Urothelium cell line (cell line): Measurements from ENCODE around the gene PRKCA.
"Not testable (repeated sequence)": the region's sequence is repeated elsewhere in the genome, so short reads cannot be mapped to it uniquely, and the experiment has no call there.

Experiments
- DNase-seq: peaks from one replicate; pipeline ENCODE4 v3.0.0; 2011; ENCODE audit warnings: low spot score, mixed read lengths
- FAIRE-seq: peaks from 2 replicates; lab custom pipeline; 2011; peaks lifted over from hg19 to GRCh38; lab: Jason Lieb, UNC

Gene PRKCA

DNA sequence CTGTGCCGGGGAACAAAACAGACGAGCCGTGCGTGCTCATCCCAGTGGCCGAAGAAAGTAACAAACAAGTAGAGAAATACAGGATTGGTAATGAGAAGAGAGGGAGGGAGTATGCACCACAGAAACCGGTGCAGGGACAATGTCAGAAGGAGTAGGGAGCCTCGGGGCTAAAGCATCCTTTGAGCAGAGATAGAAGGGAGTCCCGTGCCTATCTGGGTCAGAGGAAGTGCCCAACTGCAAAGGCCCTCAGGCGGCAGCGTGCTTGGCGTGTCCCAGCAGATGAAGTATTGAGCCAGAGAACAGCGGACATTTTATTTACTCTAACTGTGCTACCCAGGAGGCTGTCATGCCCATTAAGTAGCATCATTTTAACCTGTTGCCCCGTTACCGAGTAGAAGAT lies 417.6 kb downstream of the PRKCA start:
- no peak for FAIRE-seq
- DNase-seq: no peak

DNA sequence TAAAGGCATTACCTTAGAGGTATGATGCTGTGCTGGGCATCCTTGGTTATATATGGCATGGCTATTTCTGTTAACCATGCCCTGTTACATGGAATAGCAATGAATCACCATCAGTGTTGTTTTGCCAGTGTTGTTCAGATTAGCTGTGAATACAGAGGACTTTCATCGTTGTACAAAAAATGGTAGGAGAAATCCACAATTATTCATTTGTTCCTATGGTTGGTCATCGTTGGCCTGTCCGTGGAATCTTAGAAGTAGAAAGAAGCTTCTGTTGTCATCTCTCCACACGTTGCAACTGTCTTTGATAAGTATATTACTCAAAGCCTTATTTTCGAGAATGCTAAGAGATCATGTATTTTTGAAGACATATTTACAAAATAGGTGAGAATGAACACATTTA lies 418.2 kb downstream of the PRKCA start:
- DNase-seq: no peak
- FAIRE-seq: no peak

DNA sequence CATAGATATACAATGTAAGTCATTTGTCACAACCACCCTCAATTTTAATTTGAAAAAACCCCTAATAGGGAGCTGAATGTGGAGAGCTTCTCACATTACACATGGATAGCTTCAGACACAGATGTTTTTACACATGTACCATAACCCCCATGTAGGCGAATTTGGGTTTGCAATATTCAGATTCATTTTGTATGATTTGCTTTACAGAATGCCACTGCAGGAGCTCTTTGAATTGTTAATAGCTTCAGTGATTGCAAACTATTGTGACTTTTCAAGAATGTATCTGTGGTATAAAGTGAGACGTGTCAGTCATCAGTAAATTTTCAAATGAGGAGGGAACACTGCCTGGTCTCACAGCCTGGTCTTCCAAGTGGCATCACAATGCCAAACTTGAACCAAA lies 419.9 kb downstream of the PRKCA start:
- DNase-seq (no peak), FAIRE-seq (no peak)

DNA sequence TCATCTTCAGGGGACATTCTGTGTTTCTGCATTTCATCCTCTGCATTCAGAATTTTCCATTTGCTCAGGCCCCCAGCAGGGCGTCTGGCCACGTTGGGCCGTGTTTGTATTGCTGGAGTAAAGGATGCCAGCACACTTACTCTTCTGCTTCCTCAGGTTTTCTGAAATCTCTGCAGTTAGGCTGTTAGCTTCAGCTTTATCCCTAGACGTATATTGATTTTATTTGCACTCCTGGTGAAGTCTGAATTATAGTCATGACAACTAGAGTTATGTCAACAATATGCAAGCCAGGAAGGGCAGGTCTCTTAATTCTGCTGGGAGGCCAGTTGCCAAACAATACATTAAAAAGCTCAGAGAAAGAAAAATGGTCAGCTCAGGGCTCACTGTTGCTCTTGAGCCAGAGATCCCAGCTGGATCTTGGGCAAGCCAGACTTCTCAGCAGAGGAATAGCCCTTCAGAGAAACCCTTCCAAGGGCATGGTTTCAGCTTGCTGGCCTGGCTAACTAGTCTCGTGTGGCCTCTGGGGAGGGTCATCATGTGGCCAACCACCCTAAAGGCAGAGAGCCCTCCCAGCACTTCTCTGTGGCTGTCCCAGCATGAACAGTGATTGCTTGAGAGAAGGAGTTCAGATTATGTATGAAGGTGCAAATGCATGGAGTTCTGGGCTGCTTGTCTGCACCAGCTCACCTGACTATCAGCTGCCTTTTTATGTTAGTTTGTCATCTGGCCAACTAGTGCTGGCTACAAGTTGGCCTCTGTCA lies 422.3 kb downstream of the PRKCA start:
- FAIRE-seq: no peak
- DNase-seq: no peak

DNA sequence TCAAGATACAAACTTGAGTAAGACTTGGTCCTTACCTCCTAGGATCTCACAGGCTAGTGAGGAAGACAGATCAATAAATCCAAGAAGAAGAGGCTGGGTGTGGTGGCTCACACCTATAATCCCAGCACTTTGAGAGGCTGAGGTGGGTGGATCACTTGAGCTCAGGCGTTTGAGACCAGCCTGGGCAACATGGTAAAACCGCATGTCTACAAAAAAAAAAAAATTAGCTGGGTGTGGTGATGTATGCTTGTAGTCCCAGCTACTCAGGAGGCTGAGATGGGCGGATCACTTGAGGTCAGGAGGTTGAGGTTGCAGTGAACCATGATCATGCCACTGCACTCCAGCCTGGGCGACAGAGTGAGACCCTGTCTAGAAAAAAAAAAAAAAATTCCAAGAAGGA lies 423.0 kb downstream of the PRKCA start:
- not testable (repeated sequence) for FAIRE-seq, DNase-seq

DNA sequence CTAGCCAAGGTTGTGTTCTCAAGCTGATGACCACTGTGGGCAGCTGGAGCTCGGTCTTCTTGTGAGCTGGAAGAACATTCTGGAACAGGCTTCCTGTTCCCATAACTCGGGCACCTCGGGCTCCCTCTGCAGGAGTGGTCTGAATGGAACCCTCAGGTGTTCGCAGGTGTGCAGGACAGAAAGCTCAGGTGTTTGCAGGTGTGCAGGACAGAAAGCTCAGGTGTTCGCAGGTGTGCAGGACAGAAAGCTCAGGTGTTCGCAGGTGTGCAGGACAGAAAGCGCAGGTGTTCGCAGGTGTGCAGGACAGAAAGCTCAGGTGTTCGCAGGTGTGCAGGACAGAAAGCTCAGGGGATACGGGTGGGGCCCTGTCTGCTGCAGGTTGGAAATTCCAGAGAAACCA lies 423.5 kb downstream of the PRKCA start:
- FAIRE-seq (no peak), DNase-seq (no peak)

DNA sequence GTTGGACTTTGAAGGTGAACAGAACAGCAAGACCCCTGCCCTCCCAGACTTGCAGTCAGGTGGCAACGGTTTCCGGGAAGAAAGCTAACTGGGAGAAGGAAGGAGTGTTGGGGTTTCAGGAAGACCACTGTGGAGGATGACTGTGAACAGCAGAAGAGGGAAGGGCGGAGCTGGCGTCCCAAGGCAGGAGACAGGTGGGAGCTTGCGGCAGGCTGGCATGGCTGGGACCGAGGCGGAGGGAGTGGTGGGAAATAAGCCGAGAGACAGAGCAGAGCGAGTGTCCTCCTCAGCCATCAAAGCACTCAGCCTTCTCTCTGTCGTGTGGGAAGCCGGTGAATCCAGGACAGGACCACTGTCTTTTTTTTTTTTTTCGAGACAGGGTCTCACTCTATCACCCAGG lies 424.0 kb downstream of the PRKCA start:
- no peak for DNase-seq
- no peak for FAIRE-seq

DNA sequence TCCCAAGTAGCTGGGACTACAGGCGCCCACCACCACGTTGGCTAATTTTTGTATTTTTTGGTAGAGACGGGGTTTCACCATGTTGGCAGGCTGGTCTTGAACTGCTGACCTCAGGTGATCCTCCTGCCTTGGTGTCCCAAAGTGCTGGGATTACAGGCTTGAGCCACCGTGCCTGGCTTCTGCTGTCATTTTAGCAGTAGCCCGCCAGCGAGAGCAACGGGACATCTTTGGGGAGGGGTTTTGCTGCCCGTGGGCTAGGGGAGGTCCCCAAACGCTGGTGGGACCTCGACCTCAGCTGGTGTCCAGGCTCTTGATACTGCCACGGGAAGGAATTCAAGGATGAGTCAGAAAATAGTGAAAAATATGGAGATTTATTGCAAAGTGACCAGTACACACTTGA lies 424.4 kb downstream of the PRKCA start:
- no peak for FAIRE-seq

DNA sequence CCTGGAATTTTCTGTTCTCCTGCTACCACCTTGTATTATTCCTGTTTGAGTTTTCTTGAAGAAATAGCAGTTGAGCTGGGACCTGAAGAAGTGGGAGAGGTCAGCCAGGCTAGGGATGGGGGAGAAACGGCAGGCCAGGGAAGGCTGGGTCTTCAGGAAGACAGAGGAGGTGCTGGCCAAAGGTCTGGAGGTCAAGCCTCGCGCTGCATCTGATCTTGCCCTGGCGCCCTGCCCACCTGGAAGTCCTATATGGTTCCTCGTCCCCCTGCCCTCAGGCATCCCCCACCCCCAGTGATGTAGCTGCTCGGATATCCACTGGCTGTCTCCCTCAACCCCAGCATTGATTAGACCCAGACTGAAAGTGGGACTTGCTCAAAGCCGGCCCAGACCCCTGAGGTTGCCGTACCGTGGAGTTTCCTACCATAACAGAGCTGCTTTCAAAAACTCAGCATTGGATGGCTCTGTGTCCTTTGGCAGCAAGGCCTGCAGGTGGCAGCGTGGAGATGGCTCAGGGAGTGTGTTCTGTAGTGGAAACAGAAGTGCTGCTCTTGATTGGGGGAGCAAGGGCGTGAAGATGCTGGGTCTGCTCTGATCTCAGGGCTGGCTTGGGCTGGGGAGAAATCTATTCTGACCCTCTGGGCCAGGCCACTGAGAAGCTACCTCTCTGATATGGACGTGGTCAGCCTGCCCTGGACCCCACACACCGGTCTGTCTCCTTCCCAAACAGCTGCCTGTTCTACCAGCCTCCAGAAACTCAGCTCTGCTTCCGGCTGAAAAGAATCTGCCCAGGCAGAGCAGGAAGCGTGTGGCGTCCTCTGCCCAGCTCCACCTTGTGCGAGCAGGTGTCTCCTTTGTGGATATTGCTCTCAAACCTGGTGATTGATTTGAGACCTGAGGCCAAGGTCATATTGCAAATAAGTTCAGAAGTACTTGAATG lies 425.5 kb downstream of the PRKCA start:
- FAIRE-seq (no peak), DNase-seq (peak; percentile 72)

More for the DNA sequence above, 424.4 kb downstream of the PRKCA start:
- no peak for DNase-seq

DNA sequence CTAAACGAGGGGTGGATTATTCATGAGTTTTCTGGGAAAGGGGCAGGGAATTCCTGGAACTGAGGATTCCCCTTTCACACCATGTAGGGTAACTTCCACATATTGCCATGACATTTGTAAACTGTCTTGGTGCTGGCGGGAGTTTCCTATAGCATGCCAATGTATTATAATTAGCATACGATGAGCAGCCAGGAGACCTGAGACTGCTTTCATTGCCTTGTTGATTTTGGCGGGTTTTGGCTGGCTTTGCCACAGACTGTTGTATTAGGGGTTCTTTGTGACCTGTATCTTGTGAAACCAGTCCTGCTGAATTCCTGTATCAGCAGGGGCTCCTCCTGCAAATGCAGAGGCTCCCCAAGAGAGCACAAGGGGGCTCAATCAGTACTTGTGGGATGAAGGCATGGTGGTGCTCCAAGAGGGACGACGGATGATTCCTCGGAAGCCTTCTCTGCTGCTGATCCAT lies 428.1 kb downstream of the PRKCA start:
- DNase-seq (no peak), FAIRE-seq (no peak)

DNA sequence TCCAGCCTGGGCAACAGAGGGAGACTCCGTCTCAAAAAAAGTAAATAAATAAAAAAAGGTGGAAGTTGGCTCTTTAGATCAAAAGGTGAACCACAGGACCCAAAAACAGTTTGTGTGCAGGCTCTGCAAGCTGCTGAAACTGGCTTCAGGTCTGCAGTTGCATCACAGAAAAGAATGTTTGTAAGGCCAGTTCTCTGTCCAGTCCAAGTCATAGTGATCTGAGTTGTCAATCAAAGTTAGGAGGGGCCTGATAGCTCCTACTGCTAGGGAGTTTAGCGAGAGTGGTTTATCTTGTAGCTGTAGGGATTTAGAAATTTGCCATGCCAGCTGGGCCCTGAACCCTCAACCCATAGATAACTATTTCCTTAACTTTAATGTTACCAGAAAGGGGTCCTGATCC lies 431.3 kb downstream of the PRKCA start:
- FAIRE-seq (no peak), DNase-seq (no peak)

DNA sequence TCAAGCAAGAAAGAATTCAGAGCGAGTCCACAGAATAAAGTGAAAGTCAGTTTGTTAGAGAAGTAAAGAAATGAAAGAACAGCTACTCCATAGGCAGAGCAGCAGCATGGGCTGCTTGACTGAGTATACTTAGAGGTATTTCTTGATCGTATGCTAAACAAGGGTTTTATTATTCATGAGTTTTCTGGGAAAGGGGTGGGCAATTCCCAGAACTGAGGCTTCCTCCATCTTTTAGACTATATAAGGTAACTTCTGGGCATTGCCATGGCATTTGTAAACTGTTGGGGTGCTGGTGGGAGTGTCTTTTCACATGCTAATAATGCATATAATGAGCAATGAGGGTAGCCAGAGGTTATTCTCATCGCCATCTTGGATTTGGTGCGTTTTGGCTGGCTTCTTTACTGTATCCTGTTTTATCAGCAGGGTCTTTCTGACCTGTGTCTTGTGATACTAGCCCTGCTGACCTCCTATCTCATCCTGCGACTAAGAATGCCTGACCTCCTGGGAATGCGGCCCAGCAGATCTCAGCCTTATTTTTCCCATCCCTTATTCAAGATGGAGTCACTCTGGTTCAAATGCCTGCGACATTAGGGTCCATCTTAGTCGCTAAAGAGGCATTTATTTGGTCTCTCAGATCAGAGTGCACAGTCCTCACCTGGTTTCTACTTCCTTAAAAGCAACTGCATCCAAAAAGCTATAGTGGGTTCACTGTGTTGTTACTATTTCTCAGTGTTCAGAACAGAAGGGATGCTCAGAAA lies 432.0 kb downstream of the PRKCA start:
- DNase-seq (no peak), FAIRE-seq (peak; percentile 17)

DNA sequence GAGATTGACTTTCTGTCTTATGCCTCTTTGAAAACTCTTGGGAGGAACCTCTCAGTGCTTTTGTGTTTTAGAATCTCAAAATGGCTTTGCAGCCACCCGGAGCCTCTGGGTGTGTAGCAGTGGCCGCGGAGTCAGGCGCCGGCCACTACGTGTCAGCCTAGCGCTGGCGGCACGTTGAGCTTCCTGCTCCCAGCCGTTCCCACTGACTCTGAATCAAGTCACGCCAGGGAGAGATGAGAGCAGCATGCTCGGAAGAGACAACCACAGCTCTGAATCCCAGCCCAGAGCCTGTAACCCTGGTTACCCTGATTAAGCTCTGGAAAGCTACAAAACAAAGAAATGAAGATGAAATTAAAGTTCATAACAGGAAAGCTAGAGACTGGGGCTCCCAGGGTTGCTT lies 435.1 kb downstream of the PRKCA start:
- no peak for DNase-seq

DNA sequence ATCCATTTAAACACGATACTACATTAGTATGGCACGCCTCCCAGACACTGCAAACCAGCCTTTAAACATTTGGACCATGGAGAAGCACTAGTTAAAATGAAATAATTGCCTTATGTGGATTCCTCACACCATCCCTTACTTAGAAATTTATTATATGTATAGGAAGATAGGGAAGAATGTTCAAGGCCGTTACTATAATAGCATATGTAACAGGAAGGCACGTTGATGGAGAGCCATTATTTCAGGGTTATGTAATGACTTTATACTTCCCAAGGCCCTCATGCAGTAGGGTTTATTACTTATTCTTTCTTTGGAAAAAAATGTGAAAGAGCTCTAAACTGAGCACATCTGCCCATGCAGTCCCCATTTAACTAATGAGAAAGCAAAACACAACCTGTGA lies 435.9 kb downstream of the PRKCA start:
- DNase-seq (no peak), FAIRE-seq (no peak)

More for the DNA sequence above, 435.1 kb downstream of the PRKCA start:
- FAIRE-seq: no peak

DNA sequence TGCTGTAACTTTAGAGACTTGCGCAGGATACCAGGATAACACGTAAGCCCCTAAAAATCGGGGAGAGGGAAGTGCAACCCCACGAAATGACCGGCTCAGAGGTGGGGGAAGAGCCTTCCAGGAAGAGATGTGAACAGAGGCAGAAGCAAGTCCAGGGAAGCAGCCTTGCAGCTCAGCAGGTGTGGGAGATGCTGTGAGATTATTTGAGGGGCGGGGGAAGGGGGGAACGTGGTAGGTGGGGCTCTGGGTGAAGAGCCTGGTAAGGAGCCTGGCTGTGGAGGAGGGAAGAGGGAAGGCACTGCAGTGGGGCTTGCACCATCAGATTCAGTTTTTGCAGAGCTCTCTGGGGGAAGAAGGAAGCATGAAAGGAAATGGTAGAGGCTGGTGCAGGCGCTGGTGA lies 437.1 kb downstream of the PRKCA start:
- no peak for FAIRE-seq
- no peak for DNase-seq

DNA sequence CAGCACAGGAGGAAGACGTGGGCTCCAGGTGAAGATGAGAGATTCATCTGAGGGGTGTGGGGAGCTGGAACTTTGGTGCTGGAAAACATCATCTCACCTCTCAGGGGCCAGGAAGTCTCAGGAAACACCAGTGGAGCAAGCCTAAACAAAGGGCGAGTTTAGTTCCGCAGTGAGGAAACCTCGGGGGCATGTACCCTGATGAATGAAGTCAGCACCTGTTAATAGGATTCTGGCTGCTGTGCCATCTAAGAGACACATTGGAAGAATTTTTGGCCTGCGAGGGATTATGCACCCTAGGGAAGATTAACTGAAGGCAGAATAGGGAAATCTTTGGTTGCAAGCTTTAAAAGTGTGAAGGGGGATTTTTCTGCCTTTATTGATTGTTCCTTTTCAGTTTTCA lies 437.8 kb downstream of the PRKCA start:
- no peak for FAIRE-seq
- DNase-seq: no peak

DNA sequence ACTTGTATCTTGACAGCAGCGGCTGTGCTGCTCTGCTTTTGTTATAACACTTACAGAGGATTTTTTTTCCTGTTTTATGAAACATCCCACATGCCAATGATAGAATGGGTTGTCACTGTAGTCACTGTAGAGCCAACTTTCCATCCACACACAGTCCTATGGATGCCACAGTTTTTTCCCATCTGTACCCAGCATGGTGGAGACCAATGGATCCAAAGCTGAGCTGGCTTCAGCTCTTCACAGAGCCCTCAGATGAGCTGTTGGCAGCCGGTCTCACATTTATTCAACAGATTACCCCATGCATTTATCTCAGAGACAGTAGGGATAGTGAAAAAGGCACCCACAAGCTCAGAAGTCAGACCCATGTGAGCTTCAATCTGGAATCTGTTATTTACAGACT lies 441.1 kb downstream of the PRKCA start:
- FAIRE-seq: no peak
- DNase-seq: no peak

DNA sequence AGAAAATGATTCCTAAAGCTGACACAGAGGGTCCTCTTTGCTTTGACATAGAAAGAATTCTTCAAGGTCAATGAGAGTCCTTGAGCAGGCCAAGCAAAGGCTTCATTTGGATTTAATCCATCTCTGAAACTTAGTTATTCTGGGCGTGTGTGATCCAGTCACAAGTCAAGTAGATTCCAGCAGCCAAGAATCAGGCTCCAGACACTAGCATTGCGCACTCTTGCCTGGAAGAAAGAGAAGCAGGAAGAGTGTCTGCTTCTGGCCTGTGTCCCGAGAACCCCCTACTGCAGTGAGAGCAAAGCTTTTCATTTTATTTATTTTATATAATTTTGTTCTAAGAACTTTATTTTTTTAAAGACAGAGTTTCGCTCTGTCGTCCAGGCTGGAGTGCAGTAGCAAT lies 444.3 kb downstream of the PRKCA start:
- DNase-seq: no peak
- no peak for FAIRE-seq

DNA sequence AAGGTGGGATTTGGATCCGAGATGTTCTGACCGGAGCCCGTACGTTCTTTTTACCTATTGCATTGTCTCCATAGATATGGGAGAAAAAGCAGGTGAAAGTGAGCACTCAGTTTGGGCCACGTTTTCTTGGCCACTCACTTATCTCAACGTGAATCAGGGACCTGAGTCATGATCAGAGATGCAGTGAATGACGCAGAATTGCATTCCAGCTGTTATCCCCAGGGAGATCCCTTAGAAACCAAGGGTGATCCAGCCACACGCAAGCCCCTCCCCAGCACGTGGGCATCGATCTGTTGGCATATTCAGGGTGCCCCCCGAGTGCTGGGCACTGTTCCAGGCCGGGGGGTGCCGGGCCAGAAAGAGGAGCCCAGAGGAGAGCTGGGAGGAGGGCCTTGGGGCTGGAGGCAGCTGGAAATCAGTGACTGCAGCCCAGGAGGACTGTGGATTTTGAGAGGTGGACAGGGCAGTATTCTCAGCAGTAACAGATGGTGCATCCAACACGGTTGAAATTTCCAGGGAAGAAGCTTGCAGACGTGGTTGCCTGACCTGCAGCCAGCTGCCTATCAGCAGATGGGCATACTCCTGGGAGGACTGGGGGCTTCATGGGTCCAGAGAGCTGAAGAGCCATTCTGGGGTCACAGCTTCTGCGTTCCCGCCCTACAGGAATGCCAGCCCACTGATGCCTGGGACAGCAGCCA lies 445.3 kb downstream of the PRKCA start:
- FAIRE-seq: no peak
- DNase-seq: peak; percentile 43

DNA sequence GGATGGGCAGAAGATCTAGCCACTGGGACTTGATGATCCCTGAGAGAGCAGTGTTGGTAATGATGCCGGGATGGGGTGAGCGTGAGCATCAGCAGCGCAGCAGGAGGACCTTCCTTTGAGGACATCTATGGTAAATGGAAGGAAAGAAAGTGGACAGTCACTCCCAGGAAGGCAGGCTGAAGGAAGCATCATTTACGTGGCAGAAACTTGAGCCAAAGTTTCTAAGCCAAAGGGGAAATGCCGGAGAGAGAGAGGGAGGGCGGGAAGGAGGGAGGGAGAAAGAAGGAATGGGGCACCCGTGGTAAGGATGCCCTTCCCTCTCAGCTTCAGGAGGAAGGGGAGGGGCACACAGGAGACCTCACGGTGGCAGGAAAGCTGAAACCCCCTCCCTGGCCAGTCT lies 446.2 kb downstream of the PRKCA start:
- FAIRE-seq (peak; percentile 9), DNase-seq (no peak)
